Osteocyte (in vitro differentiated cells): ENCODE data around the gene ITGB4. TPM values are rescaled to one million over a fixed set of nuclear protein-coding genes. Genes with fewer than 3 reads are reported as not detected.

Experiments
- DNase-seq: peaks from one replicate; pipeline ENCODE4 v3.0.0; 2021; ENCODE audit warnings: mixed read lengths; ENCODE audit not compliant: unreplicated experiment; ENCODE audit errors: extremely low spot score
- H3K27ac Mint-ChIP-seq: one replicate; pipeline ENCODE4 v1.8.0; 2021; ENCODE audit warnings: mild to moderate bottlenecking, mixed read lengths; ENCODE audit not compliant: unreplicated experiment
- H3K27me3 Mint-ChIP-seq: one replicate; pipeline ENCODE4 v1.8.0; 2021; ENCODE audit warnings: mixed read lengths; ENCODE audit not compliant: unreplicated experiment
- H3K36me3 Mint-ChIP-seq: one replicate; pipeline ENCODE4 v1.8.0; 2021; ENCODE audit warnings: mixed read lengths; ENCODE audit not compliant: unreplicated experiment
- H3K4me1 Mint-ChIP-seq: one replicate; pipeline ENCODE4 v1.8.0; 2021; ENCODE audit warnings: mixed read lengths; ENCODE audit not compliant: unreplicated experiment
- H3K4me3 Mint-ChIP-seq: one replicate; pipeline ENCODE4 v1.8.0; 2021; ENCODE audit warnings: mild to moderate bottlenecking, moderate library complexity, mixed read lengths; ENCODE audit not compliant: unreplicated experiment
- H3K9me3 Mint-ChIP-seq: one replicate; pipeline ENCODE4 v1.8.0; 2021; ENCODE audit warnings: mixed read lengths; ENCODE audit not compliant: unreplicated experiment
- microRNA-seq: library from miRNA; unstranded; fragments of <30 nt; microRNA quantifications from one replicate; pipeline ENCODE4 v1.1.0, GENCODE V29; 2020; ENCODE audit not compliant: unreplicated experiment
- total RNA-seq: library from RNA; stranded (reverse); gene quantifications from 2 replicates; pipeline ENCODE4 v1.2.1, GENCODE V29; 2021
- TF ChIP-seq, protein P1 (sequence below): fragments of 200-600 bp; sonication (generic); IDR thresholded peaks from 2 replicates; pipeline ENCODE4 v1.5.0; 2021; ENCODE audit warnings: antibody characterized with exemption, mild to moderate bottlenecking, moderate library complexity

ITGB4 gene
- total RNA-seq, 1 donor from 2014 or later, result 460 TPM

DNA sequence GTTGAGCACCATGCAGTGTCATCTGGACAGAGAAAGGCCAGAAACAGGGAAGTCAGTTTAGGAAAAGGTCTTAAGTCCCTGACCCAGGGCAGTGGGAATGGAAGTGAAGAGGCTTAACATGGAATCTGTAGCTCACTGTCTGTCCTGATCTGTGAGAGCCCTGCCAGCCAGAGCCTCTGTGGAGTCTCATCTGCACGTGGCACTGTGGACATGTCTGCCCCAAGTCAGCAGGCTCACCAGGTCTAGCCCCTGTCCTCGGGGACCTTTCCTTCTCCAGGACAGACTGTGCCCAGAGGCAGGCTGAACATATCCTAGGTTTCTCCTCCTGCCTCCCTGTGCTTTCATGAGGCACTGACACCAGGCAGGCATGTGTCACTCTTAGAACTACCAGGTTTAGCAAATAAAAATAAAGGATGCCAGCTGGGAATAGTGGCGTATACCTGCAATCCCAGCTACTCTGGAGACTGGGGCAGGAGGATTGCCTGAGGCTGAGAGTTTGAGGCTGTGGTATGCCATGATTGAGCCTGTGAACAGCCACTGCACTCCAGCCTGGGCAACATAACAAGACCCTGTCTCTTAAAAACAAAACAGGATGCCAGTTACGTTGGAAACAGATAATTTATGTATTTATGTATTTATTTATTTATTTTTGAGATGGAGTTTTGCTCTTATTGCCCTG lies 85.7 kb downstream of the ITGB4 start:
- no peak overlapping the region for H3K27ac Mint-ChIP-seq
- TF ChIP-seq, protein P1, sequence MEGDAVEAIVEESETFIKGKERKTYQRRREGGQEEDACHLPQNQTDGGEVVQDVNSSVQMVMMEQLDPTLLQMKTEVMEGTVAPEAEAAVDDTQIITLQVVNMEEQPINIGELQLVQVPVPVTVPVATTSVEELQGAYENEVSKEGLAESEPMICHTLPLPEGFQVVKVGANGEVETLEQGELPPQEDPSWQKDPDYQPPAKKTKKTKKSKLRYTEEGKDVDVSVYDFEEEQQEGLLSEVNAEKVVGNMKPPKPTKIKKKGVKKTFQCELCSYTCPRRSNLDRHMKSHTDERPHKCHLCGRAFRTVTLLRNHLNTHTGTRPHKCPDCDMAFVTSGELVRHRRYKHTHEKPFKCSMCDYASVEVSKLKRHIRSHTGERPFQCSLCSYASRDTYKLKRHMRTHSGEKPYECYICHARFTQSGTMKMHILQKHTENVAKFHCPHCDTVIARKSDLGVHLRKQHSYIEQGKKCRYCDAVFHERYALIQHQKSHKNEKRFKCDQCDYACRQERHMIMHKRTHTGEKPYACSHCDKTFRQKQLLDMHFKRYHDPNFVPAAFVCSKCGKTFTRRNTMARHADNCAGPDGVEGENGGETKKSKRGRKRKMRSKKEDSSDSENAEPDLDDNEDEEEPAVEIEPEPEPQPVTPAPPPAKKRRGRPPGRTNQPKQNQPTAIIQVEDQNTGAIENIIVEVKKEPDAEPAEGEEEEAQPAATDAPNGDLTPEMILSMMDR, result no peak
- no peak overlapping the region for H3K4me3 Mint-ChIP-seq
- H3K36me3 Mint-ChIP-seq, result no peaks in the 10 kb centered on the region
- DNase-seq, result no peak
- H3K27me3 Mint-ChIP-seq, result no peaks in the 10 kb centered on the region
- H3K9me3 Mint-ChIP-seq, result no peaks in the 10 kb centered on the region
- peaks cover 16% of the 10 kb centered on the region for H3K4me1 Mint-ChIP-seq

Small RNA genes within 50 kb of the gene (microRNA-seq; reads per million reads assigned to microRNA genes)
- not detected for gene MIR4738

Other genes starting within 250 kb of the ITGB4 start
- gene CASKIN2, start 205.9 kb upstream of the ITGB4 start, total RNA-seq, result 28.1 and 32.6 TPM in 2 replicates
- 12.6 and 23.3 TPM in 2 replicates for gene TSEN54, start 204.9 kb upstream of the ITGB4 start, total RNA-seq
- 2.4 and 3.3 TPM in 2 replicates for gene LLGL2, start 195.8 kb upstream of the ITGB4 start, total RNA-seq
- gene MYO15B, start 133.7 kb upstream of the ITGB4 start, total RNA-seq, result 40.8 and 42.5 TPM in 2 replicates
- gene SMIM5, start 88.0 kb upstream of the ITGB4 start, total RNA-seq, result 0.24 and 0.42 TPM in 2 replicates
- 39.2 and 44.7 TPM in 2 replicates for gene RECQL5, start 54.3 kb upstream of the ITGB4 start, total RNA-seq
- gene SAP30BP, start 54.1 kb upstream of the ITGB4 start, total RNA-seq, result 88.1 and 103 TPM in 2 replicates
- 30.3 and 31.2 TPM in 2 replicates for gene GALK1, start 43.7 kb downstream of the ITGB4 start, total RNA-seq
- 35.1 and 38.2 TPM in 2 replicates for gene UNK, start 63.3 kb downstream of the ITGB4 start, total RNA-seq
- 3.3 and 3.6 TPM in 2 replicates for gene UNC13D, start 122.9 kb downstream of the ITGB4 start, total RNA-seq
- 83.1 and 88.2 TPM in 2 replicates for gene WBP2, start 133.9 kb downstream of the ITGB4 start, total RNA-seq
- 33.3 and 40.2 TPM in 2 replicates for gene TRIM47, start 157.1 kb downstream of the ITGB4 start, total RNA-seq
- 26.3 and 26.9 TPM in 2 replicates for gene TRIM65, start 175.5 kb downstream of the ITGB4 start, total RNA-seq
- 71.1 and 73.6 TPM in 2 replicates for gene MRPL38, start 183.4 kb downstream of the ITGB4 start, total RNA-seq
- 14.5 and 14.8 TPM in 2 replicates for gene FBF1, start 219.6 kb downstream of the ITGB4 start, total RNA-seq